ENCODE results near the gene LDB2.

- TF ChIP-seq SP1 (IDR thresholded peaks at IDR 0.05) (no peak), FOXK2 (IDR thresholded peaks at IDR 0.05) (no peak), ELF4 (IDR thresholded peaks at IDR 0.05) (no peak), L3MBTL2 (conservative IDR thresholded peaks at IDR 0.05) (no peak), TARDBP (IDR thresholded peaks at IDR 0.05) (no peak), LEF1 (IDR thresholded peaks at IDR 0.05; ENCODE audit: borderline replicate concordance) (no peak), ZNF384 (IDR thresholded peaks at IDR 0.05) (no peak), FOXA1 (IDR thresholded peaks at IDR 0.05) (no peak)
Measured at GRCh38 chr4:16783119-16783518, 115.3 kb downstream of the LDB2 start.
